Measurements from ENCODE around the gene IL15RA.

GRCh38 chr10:5942474-5942873 is 34.9 kb downstream of the IL15RA start:
- TF ChIP-seq POLR2A (IDR thresholded peaks at IDR 0.05) (no peak), CTCF (IDR thresholded peaks at IDR 0.05) (no peak)
